Stimulated activated CD4-positive, alpha-beta T cell treated with anti-CD3 and anti-CD28 coated beads, Interleukin-15, amount 100 ng/mL, for 1 hour (primary cell): ENCODE measurements around the gene GRHL1.

Experiments
- DNase-seq, 2 donors: peaks; one replicate each; pipeline ENCODE4 v3.0.0-alpha.2; 2020; ENCODE audit warnings: low read depth in 1 of 2, low spot score in 1 of 2

GRHL1 gene

GRCh38 chr2:9993488-9994165, 42.1 kb downstream of the GRHL1 start:
- no peak for DNase-seq

- DNase-seq, result no peak
Measured at GRCh38 chr2:9994462-9994861, 43.0 kb downstream of the GRHL1 start.

- DNase-seq, result no peak
Measured at GRCh38 chr2:9995059-9995458, 43.6 kb downstream of the GRHL1 start.

- DNase-seq, result no peak
Measured at GRCh38 chr2:9996321-9996720, 44.8 kb downstream of the GRHL1 start.

- no peak for DNase-seq
Measured at GRCh38 chr2:9997936-9998335, 46.4 kb downstream of the GRHL1 start.

- no peak for DNase-seq
Measured at GRCh38 chr2:9998916-9999654, 47.6 kb downstream of the GRHL1 start.

- no peak for DNase-seq
Measured at GRCh38 chr2:9999693-10000092, 48.2 kb downstream of the GRHL1 start.

- no peak for DNase-seq
Measured at GRCh38 chr2:10000541-10000940, 49.0 kb downstream of the GRHL1 start.

- DNase-seq, result no peak
Measured at GRCh38 chr2:10001586-10001985, 50.1 kb downstream of the GRHL1 start.

GRCh38 chr2:10002109-10002508, 50.6 kb downstream of the GRHL1 start:
- DNase-seq, result no peak

GRCh38 chr2:10002681-10003080, 51.2 kb downstream of the GRHL1 start:
- DNase-seq, result no peak

- no peak for DNase-seq
Measured at GRCh38 chr2:10003206-10004125, 52.0 kb downstream of the GRHL1 start.

- no peak for DNase-seq
Measured at GRCh38 chr2:10004401-10004800, 52.9 kb downstream of the GRHL1 start.

GRCh38 chr2:10004836-10005235, 53.3 kb downstream of the GRHL1 start:
- DNase-seq, result no peak

GRCh38 chr2:10005461-10006235, 54.2 kb downstream of the GRHL1 start:
- no peak for DNase-seq

- DNase-seq, result no peak
Measured at GRCh38 chr2:10006236-10007161, 55.0 kb downstream of the GRHL1 start.

- DNase-seq, result no peak
Measured at GRCh38 chr2:10007435-10007834, 55.9 kb downstream of the GRHL1 start.

- DNase-seq, result no peak
Measured at GRCh38 chr2:10007921-10008808, 56.7 kb downstream of the GRHL1 start.

- DNase-seq, result no peak
Measured at GRCh38 chr2:10008809-10009176, 57.3 kb downstream of the GRHL1 start.
